HG02970 (cell line): ENCODE measurements around the gene SLC12A7.
"Not testable (repeated sequence)": the region's sequence is repeated elsewhere in the genome, so short reads cannot be mapped to it uniquely, and the experiment has no call there.

ENCODE experiments used
- ATAC-seq: cut with Tn5 transposase; IDR thresholded peaks from one replicate; pipeline ENCODE4 v1.9.1; 2021; ENCODE audit warnings: mild to moderate bottlenecking, moderate library complexity, moderate number of reproducible peaks; ENCODE audit not compliant: unreplicated experiment, low FRiP score

Gene SLC12A7

DNA sequence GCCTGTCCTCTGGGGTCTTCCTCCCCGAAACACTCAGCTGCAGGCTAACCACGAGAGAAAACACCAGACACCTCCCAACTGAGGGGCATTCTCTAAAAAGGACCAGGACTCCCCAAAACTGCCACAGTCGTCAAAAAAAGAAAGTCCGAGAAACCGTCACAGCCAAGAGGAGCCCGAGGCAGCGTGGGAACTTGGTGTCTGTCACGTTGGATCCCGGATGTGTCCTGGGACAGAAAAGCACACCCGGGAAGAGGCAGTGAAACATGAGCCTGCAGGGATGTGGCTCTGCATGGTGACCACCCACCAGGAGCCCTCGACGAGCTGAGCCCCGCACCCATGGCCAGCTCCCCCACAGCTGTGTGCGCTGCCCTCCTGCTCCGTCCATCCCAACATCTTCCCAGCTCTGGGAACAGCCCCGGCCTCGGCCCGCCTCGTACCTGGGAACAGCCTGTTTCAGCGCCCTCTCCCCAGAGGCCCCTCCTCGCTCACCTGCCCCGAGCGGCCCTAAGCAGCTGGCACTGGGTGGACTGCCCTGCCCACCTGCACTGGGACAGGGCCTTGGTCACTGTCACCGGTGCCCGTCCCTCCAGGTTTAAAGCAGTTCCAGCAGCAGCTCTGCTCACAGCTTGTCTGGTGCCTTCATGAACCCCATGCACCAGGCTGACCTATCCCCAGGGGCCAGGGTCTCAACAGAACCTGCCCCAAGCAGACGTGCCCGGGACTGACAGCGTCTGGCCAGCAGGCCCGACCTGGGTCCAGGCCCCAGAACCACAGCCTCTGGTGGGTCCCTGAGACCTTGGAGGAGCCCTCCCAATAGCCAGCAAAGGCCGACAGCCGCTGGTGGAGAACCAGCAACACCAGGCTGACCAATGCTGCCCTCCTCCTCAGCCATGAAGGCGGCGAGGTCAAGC is 10.9 kb downstream of the SLC12A7 start:
- ATAC-seq, result no peak

GRCh38 chr5:1099926-1100663 is 11.8 kb downstream of the SLC12A7 start:
- no peak for ATAC-seq

DNA sequence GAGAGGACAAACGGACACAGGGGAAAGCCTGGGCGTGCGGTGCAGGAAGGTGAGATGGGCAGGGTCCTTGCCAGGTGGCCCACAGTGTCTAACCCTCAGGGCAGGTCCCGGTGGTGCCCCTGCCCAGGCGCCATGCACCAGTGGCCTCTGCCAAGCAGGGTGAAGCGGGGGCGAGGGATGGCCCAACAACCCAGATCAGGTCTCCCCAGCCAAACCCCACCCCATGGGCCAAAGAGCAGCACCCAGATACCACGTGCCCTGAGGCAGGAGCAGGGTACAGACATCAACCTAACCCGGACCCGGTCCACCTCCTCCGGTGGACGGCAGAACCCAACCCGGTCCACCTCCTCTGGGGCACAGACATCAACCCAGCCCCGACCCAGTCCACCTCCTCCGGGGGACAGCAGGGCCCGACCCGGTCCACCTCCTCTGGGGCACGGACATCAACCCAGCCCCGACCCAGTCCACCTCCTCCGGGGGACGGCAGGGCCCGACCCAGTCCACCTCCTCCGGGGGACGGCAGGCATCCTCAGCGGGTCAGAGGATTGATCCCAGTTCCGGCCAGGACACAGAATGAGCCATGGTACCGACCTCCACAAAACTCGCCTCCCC is 12.8 kb downstream of the SLC12A7 start:
- ATAC-seq, result no peak

DNA sequence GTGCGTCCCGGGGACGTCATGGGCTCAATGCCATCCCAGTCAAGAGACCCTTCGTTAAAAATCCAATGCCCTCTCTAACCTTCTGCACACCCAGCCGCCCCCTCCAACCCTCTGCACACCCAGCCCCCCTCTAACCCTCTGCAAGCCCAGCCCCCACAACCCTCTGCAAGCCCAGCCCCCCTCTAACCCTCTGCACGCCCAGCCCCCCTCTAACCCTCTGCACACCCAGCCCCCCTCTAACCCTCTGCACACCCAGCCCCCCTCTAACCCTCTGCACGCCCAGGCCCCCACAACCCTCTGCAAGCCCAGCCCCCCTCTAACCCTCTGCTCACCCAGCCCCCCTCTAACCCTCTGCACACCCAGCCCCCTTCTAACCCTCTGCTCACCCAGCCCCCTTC is 13.9 kb downstream of the SLC12A7 start:
- not testable (repeated sequence) for ATAC-seq

- ATAC-seq, result no peak
These were observed 14.4 kb downstream of the SLC12A7 start for GRCh38 chr5:1097381-1097987.

DNA sequence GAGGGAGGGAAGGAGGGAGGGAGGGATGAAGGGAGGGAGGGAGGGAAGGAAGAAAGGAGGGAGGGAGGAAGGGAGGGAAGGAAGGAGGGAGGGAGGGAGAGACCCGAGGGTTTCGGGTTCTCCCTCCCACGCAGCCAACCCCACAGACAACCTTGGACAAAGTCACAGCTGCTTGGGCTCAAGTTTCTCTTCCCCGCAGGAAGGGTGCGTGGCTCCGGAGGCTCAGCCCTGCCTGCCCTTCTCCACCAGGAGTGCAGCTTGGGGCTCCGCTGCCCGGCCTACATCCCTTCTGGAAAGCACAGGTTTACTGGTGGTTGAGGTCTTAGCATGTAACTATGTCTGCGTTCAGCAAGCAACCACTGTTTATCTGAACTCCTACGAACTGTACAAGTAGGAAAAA is 15.0 kb downstream of the SLC12A7 start:
- ATAC-seq, result no peak

- ATAC-seq, result no peak
These were observed 15.9 kb downstream of the SLC12A7 start for GRCh38 chr5:1095990-1096363.

DNA sequence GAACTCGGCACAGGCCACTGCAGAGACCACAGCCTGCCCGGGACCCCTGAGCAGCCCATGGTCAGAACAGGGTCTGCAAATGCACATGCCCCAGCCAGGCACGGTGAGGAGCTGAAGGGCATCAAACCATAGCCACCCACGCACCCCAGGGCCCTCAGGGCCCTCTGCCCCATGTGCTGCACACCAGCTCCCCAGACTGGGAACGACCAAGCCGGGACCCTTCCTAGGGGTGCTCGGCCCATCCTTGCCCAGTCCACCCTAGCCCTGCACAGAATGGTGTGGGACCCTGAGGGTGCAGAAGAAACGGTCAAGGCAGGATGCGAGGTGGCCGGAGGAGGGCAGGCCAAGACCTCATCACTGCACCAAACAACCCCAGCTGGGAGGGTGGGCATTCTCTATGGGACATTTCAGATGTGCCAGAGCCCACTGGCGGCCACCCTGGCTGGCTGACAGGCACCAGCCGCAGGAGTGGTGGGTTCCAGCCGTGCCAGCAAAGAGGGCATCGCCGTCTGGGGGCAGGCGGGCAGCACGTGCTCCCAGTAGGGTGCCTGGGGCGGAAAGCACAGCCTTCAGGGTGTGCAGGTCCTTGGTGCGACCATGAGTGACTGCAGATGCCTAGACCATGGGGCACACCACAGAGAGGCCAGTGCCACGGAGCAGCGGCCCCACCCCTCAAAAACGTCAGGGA is 16.4 kb downstream of the SLC12A7 start:
- ATAC-seq, result no peak

GRCh38 chr5:1094670-1095190 is 17.1 kb downstream of the SLC12A7 start:
- ATAC-seq, result no peak

GRCh38 chr5:1093361-1093760 is 18.5 kb downstream of the SLC12A7 start:
- no peak for ATAC-seq

GRCh38 chr5:1092122-1092521 is 19.7 kb downstream of the SLC12A7 start:
- ATAC-seq, result no peak

GRCh38 chr5:1091632-1092031 is 20.2 kb downstream of the SLC12A7 start:
- no peak for ATAC-seq

- ATAC-seq, result no peak
These were observed 21.3 kb downstream of the SLC12A7 start for GRCh38 chr5:1090538-1090937.

GRCh38 chr5:1089621-1090040 is 22.2 kb downstream of the SLC12A7 start:
- ATAC-seq, result no peak

DNA sequence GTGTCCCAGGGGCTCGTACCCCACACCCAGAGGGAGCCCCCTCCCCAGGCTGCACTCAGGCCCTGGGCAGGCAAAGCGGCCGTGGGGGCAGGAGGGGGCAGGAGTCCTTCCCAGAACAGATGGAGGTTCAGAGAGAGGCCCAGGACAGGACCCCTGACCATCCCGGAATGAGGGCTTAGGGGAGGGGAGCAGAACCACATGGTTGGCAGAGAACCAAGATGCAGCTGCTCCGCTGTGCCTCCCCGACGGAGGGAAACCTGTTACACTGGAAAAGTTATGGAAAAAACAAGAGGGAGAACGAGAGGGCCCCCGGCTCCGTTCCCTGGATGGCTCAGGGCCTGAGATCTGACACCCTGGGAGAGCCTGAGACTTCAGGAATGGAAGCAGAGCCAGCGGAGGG is 22.7 kb downstream of the SLC12A7 start:
- ATAC-seq, result no peak

DNA sequence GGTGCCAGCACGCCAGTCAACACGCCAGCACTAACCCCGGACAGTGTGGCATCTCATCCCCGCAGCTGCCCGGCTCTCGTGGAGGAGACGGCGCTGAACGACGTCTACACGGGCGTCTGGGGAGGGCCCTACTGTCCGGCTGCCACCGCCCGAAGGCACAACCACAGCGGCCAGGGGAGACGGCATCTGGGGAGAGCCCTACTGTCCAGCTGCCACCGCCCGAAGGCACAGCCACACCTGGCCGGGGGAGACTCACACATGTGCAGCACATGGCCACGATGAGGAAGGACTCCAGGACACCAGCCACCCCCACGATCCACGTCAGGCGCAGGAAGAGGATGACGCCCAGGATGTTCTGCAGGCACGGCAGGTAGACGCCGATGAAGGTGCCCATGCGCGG is 23.1 kb downstream of the SLC12A7 start:
- no peak for ATAC-seq

GRCh38 chr5:1088031-1088430 is 23.8 kb downstream of the SLC12A7 start:
- no peak for ATAC-seq

DNA sequence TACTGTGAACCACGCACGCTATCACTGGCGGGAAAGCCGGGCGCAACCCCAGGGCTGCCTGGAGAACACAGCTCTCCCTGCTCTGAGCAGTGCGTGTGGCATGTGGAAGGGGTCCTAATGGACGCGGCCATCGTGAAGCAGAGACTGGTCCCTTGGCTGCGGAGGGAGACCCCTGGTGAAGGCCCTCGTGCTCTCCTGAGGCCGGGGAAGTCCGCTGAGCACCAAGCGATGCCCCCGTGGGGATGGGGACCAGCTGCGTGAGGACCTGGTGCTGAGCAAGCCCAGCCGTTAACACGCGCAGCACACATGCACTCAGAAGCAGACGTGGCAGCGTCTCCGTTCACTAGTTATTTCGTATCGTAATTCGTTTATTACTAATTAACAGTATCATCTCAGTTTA is 24.4 kb downstream of the SLC12A7 start:
- no peak for ATAC-seq

DNA sequence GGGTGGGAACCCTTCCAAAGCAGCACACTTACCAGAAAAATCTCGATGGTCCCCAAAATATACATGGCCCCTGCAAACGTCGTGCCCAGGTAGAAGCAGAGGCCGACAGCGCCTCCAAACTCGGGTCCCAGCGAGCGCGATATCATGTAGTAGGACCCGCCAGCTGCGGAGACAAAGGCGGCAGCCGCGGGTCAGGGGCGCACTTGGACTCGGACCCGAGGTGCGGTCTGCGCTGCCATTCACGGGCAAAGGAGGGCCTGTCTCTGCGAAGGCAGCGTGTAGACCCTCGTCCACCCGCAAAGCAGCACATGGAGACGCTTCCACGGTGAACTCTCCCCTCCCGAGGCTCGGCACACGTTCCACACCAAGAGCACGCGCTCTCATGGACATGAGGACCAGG is 25.0 kb downstream of the SLC12A7 start:
- no peak for ATAC-seq

GRCh38 chr5:1086137-1086536 is 25.7 kb downstream of the SLC12A7 start:
- ATAC-seq, result no peak
